Parathyroid adenoma (tissue), 2 donors: ENCODE data around the gene GRM1.

Source experiments
- H2AFZ ChIP-seq: fragments of 300-600 bp; sonication (generic); one replicate; pipeline ENCODE4 v1.7.0; 2017; ENCODE audit warnings: antibody characterized with exemption, mild to moderate bottlenecking
- H3K27ac ChIP-seq: fragments of 300-600 bp; sonication (generic); one replicate; pipeline ENCODE4 v1.7.0; 2017
- H3K27me3 ChIP-seq: fragments of 300-600 bp; sonication (generic); one replicate; pipeline ENCODE4 v1.7.0; 2017; ENCODE audit warnings: low read length; ENCODE audit not compliant: control insufficient read depth, insufficient read depth
- H3K36me3 ChIP-seq: fragments of 300-600 bp; sonication (generic); one replicate; pipeline ENCODE4 v1.7.0; 2017; ENCODE audit warnings: low read length; ENCODE audit not compliant: control insufficient read depth, insufficient read depth
- H3K4me1 ChIP-seq: fragments of 300-600 bp; sonication (generic); one replicate; pipeline ENCODE4 v1.7.0; 2017; ENCODE audit warnings: control low read depth
- H3K4me2 ChIP-seq: fragments of 300-600 bp; sonication (generic); one replicate; pipeline ENCODE4 v1.7.0; 2017; ENCODE audit warnings: low read length
- H3K4me3 ChIP-seq: fragments of 300-600 bp; sonication (generic); one replicate; pipeline ENCODE4 v1.7.0; 2017; ENCODE audit warnings: low read depth, low read length
- H3K79me2 ChIP-seq: fragments of 300-600 bp; sonication (generic); one replicate; pipeline ENCODE4 v1.7.0; 2017; ENCODE audit warnings: control low read depth
- H3K9ac ChIP-seq: fragments of 300-600 bp; sonication (generic); one replicate; pipeline ENCODE4 v1.7.0; 2017; ENCODE audit warnings: mild to moderate bottlenecking
- H3K9me3 ChIP-seq: fragments of 300-600 bp; sonication (generic); one replicate; pipeline ENCODE4 v1.7.0; 2017; ENCODE audit warnings: low read length; ENCODE audit not compliant: control insufficient read depth
- TF ChIP-seq, protein P1 (sequence below): fragments of 300-600 bp; sonication (generic); IDR thresholded peaks from one replicate; pipeline ENCODE4 v1.7.0; 2017; ENCODE audit warnings: antibody characterized with exemption, mild to moderate bottlenecking
- donor health status: primary hyperparathyroidism.

The GRM1 gene

GRCh38 chr6:146087386-146087785 lies 58.5 kb downstream of the GRM1 start:
- no peaks in the 10 kb centered on the region for H3K4me1 ChIP-seq
- TF ChIP-seq, protein P1, sequence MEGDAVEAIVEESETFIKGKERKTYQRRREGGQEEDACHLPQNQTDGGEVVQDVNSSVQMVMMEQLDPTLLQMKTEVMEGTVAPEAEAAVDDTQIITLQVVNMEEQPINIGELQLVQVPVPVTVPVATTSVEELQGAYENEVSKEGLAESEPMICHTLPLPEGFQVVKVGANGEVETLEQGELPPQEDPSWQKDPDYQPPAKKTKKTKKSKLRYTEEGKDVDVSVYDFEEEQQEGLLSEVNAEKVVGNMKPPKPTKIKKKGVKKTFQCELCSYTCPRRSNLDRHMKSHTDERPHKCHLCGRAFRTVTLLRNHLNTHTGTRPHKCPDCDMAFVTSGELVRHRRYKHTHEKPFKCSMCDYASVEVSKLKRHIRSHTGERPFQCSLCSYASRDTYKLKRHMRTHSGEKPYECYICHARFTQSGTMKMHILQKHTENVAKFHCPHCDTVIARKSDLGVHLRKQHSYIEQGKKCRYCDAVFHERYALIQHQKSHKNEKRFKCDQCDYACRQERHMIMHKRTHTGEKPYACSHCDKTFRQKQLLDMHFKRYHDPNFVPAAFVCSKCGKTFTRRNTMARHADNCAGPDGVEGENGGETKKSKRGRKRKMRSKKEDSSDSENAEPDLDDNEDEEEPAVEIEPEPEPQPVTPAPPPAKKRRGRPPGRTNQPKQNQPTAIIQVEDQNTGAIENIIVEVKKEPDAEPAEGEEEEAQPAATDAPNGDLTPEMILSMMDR: no peak
- no peak overlapping the region for H3K9ac ChIP-seq
- H3K36me3 ChIP-seq: no peaks in the 10 kb centered on the region
- no peak overlapping the region for H3K4me2 ChIP-seq
- H3K27ac ChIP-seq: no peak overlapping the region
- no peaks in the 10 kb centered on the region for H3K27me3 ChIP-seq
- H3K4me3 ChIP-seq: no peak overlapping the region
- no peaks in the 10 kb centered on the region for H3K79me2 ChIP-seq
- H2AFZ ChIP-seq: no peak overlapping the region
- H3K9me3 ChIP-seq: no peaks in the 10 kb centered on the region

DNA sequence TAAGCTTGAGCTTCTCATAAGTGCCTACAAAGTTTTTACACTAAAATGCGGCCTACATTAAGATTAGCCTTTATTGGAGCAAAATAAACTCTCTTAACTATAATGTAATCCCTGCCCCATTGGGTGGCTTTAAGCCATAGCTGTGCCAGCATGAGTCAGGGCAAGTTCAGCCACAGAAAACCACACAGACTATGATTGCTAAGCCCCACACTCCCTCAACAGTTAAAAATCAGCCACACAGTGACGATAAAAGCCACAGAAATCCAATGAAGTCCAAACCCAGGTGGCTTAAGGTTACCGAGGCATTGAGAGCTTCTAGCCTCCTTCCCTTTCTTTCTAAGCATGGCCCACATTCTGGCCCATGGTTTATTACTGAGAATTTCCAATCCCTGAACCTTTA lies 61.6 kb downstream of the GRM1 start:
- H3K27ac ChIP-seq: no peak overlapping the region
- no peak overlapping the region for H3K4me2 ChIP-seq
- no peaks in the 10 kb centered on the region for H3K27me3 ChIP-seq
- no peaks in the 10 kb centered on the region for H3K36me3 ChIP-seq
- TF ChIP-seq, protein P1: no peak
- H3K4me3 ChIP-seq: no peak overlapping the region
- no peaks in the 10 kb centered on the region for H3K4me1 ChIP-seq
- H3K9me3 ChIP-seq: no peaks in the 10 kb centered on the region
- H3K79me2 ChIP-seq: no peaks in the 10 kb centered on the region
- no peak overlapping the region for H3K9ac ChIP-seq
- no peak overlapping the region for H2AFZ ChIP-seq

DNA sequence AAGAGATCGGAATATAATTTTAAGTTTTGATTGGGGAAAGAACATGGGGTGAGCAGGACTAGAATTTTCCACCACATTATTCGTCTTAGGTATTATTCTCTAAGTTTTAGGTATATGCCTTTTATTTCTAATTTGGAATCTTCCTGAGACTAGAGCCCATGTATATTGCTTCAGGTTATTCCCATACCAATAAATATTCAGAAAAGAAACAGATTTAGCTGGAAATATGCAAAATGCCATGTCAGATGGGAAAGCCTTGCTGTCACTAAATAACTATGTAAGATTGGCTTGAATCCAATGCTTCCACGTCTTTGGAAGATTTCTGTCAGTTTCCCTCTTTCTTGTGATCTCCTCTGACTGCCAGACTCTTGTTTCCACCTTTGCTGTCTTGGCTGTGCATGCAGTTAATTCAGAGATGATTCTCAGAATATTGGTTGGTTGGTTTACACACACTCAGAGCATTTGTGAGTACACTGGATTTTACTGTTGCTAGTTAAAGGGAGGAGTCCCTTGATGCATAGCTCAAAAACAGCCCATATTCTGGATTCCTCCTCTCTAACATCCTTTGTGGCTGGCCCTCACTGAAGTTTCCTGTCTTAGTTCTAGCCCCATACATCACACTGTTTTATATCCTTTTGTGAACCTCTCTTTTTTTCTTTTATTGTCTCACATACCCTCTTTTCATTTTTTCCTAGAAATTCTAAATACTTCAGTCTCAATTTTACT lies 64.3 kb downstream of the GRM1 start:
- H3K9ac ChIP-seq: no peak overlapping the region
- no peak overlapping the region for H3K4me2 ChIP-seq
- no peak overlapping the region for H3K27ac ChIP-seq
- H3K27me3 ChIP-seq: no peaks in the 10 kb centered on the region
- H3K79me2 ChIP-seq: no peaks in the 10 kb centered on the region
- H3K4me3 ChIP-seq: no peak overlapping the region
- TF ChIP-seq, protein P1: no peak
- H3K4me1 ChIP-seq: no peaks in the 10 kb centered on the region
- H3K9me3 ChIP-seq: no peaks in the 10 kb centered on the region
- no peaks in the 10 kb centered on the region for H3K36me3 ChIP-seq
- no peak overlapping the region for H2AFZ ChIP-seq

DNA sequence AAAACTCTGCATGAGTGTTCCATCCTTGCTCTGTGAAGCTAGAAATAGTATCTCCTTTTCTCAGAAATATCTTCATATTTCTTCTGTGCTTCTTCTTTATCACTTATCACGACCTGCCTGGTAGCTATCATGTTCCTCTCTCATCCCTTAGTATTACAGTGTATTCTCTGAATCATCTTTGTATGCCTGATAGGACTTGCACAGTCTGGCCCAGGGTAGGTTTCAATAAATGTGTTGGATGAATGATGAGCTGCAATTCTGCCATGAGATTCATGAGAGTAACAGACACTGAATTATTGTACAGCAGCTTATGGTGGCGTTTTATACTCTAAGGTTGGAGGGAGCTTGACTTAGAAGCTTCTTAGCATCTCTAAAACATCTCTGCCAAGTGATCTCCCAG lies 66.6 kb downstream of the GRM1 start:
- Histone ChIP-seq H3K27me3 (no peaks in the 10 kb centered on the region), H3K9ac (no peak overlapping the region)
- TF ChIP-seq, protein P1: no peak

GRCh38 chr6:146097586-146097985 lies 68.7 kb downstream of the GRM1 start:
- Histone ChIP-seq H3K9me3 (no peaks in the 10 kb centered on the region), H3K36me3 (no peaks in the 10 kb centered on the region), H3K9ac (no peak overlapping the region), H3K4me3 (no peak overlapping the region), H3K4me2 (no peak overlapping the region), H3K27ac (no peak overlapping the region), H3K79me2 (no peaks in the 10 kb centered on the region), H3K27me3 (no peaks in the 10 kb centered on the region), H3K4me1 (no peaks in the 10 kb centered on the region), H2AFZ (no peak overlapping the region)
- TF ChIP-seq, protein P1: no peak

More for the DNA sequence above, 66.6 kb downstream of the GRM1 start:
- no peak overlapping the region for H2AFZ ChIP-seq
- no peaks in the 10 kb centered on the region for H3K79me2 ChIP-seq
- no peaks in the 10 kb centered on the region for H3K4me1 ChIP-seq
- H3K9me3 ChIP-seq: no peaks in the 10 kb centered on the region
- H3K4me2 ChIP-seq: no peak overlapping the region
- no peak overlapping the region for H3K27ac ChIP-seq
- H3K4me3 ChIP-seq: no peak overlapping the region
- no peaks in the 10 kb centered on the region for H3K36me3 ChIP-seq
